ENCODE data around the gene FAM124A. TPM values are rescaled to one million over a fixed set of nuclear protein-coding genes. Genes with fewer than 3 reads are reported as not detected.

FAM124A gene
- total RNA-seq, 4 donors from 2014 or later = 2.1 to 7.2 (median 5.2) TPM

DNA sequence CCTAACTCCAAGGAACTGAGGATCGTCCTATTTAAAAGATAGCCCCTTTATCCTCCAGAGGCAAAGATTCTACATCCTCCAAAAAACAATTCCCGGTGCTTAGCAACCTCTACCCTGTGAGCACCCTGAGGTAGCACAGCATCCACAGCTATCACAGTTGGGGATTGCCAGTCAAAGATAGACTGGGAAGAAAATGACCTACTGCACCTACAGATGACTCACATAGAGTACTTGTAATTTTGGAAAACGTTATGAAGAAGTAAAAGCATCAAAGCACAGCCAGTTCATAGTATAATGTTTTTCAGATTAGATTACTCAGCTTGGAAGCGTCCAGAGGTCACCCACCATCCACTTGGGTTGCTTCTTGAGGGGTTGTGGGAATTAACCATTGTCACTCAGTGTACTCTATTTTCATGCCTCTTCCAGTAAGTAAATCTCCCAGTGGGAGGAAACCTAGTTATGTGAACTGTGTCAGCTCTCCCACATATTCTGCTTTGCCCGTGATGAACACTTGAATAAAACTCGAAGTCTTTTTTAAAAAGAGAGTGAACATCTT lies 8.9 kb upstream of the FAM124A start:
- Histone ChIP-seq H3K36me3 (no peaks in the 10 kb centered on the region), H3K27ac (no peak overlapping the region), H3K27me3 (no peaks in the 10 kb centered on the region), H3K4me3 (no peak overlapping the region), H3K4me1 (no peaks in the 10 kb centered on the region), H3K9me3 (no peaks in the 10 kb centered on the region)
- TF ChIP-seq, protein P1, sequence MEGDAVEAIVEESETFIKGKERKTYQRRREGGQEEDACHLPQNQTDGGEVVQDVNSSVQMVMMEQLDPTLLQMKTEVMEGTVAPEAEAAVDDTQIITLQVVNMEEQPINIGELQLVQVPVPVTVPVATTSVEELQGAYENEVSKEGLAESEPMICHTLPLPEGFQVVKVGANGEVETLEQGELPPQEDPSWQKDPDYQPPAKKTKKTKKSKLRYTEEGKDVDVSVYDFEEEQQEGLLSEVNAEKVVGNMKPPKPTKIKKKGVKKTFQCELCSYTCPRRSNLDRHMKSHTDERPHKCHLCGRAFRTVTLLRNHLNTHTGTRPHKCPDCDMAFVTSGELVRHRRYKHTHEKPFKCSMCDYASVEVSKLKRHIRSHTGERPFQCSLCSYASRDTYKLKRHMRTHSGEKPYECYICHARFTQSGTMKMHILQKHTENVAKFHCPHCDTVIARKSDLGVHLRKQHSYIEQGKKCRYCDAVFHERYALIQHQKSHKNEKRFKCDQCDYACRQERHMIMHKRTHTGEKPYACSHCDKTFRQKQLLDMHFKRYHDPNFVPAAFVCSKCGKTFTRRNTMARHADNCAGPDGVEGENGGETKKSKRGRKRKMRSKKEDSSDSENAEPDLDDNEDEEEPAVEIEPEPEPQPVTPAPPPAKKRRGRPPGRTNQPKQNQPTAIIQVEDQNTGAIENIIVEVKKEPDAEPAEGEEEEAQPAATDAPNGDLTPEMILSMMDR (IDR thresholded peaks at IDR 0.05) = no peak
- no peak for TF ChIP-seq POLR2A (IDR thresholded peaks at IDR 0.05)
- DNase-seq = no peak
- intact Hi-C loops (cut with DNase I; ENCODE audit: low total_unique reads) = no loop called here

GRCh38 chr13:51218626-51219025 lies 3.6 kb upstream of the FAM124A start:
- H3K4me3 ChIP-seq = no peak overlapping the region
- TF ChIP-seq POLR2A (IDR thresholded peaks at IDR 0.05) = no peak
- TF ChIP-seq, protein P1 (IDR thresholded peaks at IDR 0.05) = no peak
- H3K36me3 ChIP-seq = no peaks in the 10 kb centered on the region
- no peaks in the 10 kb centered on the region for H3K4me1 ChIP-seq
- no peaks in the 10 kb centered on the region for H3K27me3 ChIP-seq
- intact Hi-C loops (cut with DNase I; ENCODE audit: low total_unique reads) = no loop called here
- no peak overlapping the region for H3K27ac ChIP-seq
- DNase-seq = no peak
- no peaks in the 10 kb centered on the region for H3K9me3 ChIP-seq

DNA sequence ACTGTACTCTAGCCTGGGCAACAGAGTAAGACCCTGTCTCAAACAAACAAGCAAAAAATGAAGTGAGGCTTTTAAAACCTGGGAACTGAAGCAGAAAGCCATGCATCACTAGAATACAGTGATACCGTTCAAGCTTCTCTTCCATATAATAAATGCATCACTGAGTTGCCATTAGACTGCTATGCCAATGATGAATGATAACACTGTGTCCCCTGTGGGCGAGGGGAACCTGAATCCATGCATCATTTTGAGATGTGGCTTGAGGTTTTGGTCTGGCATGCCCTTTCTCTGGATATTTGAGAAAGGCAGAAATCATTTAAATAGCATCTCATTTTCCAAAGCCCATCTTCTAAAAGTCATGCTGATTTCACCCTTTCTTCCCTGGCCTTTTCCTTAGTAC lies 1.5 kb upstream of the FAM124A start:
- no peak for DNase-seq
- no peak overlapping the region for H3K27ac ChIP-seq
- H3K27me3 ChIP-seq = no peaks in the 10 kb centered on the region
- no peaks in the 10 kb centered on the region for H3K9me3 ChIP-seq
- no peak overlapping the region for H3K4me3 ChIP-seq
- intact Hi-C loops (cut with DNase I; ENCODE audit: low total_unique reads) = loop anchor here (10.0 kb wide), 1 partner anchor 64 kb away; no protein-coding TSS in a partner anchor
- no peaks in the 10 kb centered on the region for H3K4me1 ChIP-seq
- TF ChIP-seq POLR2A (IDR thresholded peaks at IDR 0.05) = no peak
- H3K36me3 ChIP-seq = no peaks in the 10 kb centered on the region

GRCh38 chr13:51221108-51221507 lies 1.1 kb upstream of the FAM124A start:
- Histone ChIP-seq H3K27ac (no peak overlapping the region), H3K27me3 (no peaks in the 10 kb centered on the region), H3K4me1 (no peaks in the 10 kb centered on the region), H3K36me3 (no peaks in the 10 kb centered on the region), H3K9me3 (no peaks in the 10 kb centered on the region), H3K4me3 (no peak overlapping the region)
- DNase-seq = no peak
- intact Hi-C loops (cut with DNase I; ENCODE audit: low total_unique reads) = loop anchor here (10.0 kb wide), 1 partner anchor 64 kb away; no protein-coding TSS in a partner anchor
- TF ChIP-seq, protein P1 (IDR thresholded peaks at IDR 0.05) = no peak
- TF ChIP-seq POLR2A (IDR thresholded peaks at IDR 0.05) = no peak

DNA sequence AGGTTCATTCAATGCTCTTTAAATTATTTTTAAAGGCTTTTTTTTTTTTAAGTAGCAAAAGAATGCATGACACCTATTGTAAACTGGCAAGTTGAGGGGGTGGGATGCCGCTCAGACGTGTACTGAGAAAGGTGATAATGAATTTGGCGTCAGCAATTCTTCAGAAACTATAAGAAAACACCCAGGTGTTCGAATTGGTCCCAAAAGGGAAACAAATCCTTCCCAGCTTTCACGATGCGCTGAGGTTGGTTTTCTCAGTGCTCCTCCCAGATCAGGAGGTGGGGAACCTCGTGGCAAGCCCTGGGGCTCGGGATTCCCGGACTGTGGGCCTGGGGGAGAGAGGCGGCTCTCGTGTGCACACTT lies 543 bp upstream of the FAM124A start:
- TF ChIP-seq POLR2A (IDR thresholded peaks at IDR 0.05) = no peak
- TF ChIP-seq, protein P1 (IDR thresholded peaks at IDR 0.05) = no peak
- H3K9me3 ChIP-seq = no peaks in the 10 kb centered on the region
- intact Hi-C loops (cut with DNase I; ENCODE audit: low total_unique reads) = loop anchor here (10.0 kb wide), 1 partner anchor 63 kb away; no protein-coding TSS in a partner anchor
- H3K4me3 ChIP-seq = peak overlapping the region; percentile 35 to 89
- no peaks in the 10 kb centered on the region for H3K4me1 ChIP-seq
- no peaks in the 10 kb centered on the region for H3K36me3 ChIP-seq
- H3K27me3 ChIP-seq = no peaks in the 10 kb centered on the region
- no peak for DNase-seq
- no peak overlapping the region for H3K27ac ChIP-seq

Measured in uterus (tissue), 4 donors.